ENCODE results near the gene PEX10.

Gene PEX10

GRCh38 chr1:2379733-2380404 lies 32.5 kb downstream of the PEX10 start:
- no peak for TF ChIP-seq RAD21 (IDR thresholded peaks at IDR 0.05; ENCODE audit: low read depth)
- no peak for TF ChIP-seq TCF12 (IDR thresholded peaks at IDR 0.05; ENCODE audit: low read depth)
- no peak for TF ChIP-seq ZBTB7A (IDR thresholded peaks at IDR 0.05; ENCODE audit: low read depth)
- TF ChIP-seq NFIC (IDR thresholded peaks at IDR 0.05), result no peak
- no peak for TF ChIP-seq TEAD4 (IDR thresholded peaks at IDR 0.05)
- no peak for TF ChIP-seq FOXM1 (IDR thresholded peaks at IDR 0.05; ENCODE audit: borderline replicate concordance, low read depth)
- TF ChIP-seq, protein P1, sequence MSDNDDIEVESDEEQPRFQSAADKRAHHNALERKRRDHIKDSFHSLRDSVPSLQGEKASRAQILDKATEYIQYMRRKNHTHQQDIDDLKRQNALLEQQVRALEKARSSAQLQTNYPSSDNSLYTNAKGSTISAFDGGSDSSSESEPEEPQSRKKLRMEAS (IDR thresholded peaks at IDR 0.05), result no peak
- TF ChIP-seq, protein P2, sequence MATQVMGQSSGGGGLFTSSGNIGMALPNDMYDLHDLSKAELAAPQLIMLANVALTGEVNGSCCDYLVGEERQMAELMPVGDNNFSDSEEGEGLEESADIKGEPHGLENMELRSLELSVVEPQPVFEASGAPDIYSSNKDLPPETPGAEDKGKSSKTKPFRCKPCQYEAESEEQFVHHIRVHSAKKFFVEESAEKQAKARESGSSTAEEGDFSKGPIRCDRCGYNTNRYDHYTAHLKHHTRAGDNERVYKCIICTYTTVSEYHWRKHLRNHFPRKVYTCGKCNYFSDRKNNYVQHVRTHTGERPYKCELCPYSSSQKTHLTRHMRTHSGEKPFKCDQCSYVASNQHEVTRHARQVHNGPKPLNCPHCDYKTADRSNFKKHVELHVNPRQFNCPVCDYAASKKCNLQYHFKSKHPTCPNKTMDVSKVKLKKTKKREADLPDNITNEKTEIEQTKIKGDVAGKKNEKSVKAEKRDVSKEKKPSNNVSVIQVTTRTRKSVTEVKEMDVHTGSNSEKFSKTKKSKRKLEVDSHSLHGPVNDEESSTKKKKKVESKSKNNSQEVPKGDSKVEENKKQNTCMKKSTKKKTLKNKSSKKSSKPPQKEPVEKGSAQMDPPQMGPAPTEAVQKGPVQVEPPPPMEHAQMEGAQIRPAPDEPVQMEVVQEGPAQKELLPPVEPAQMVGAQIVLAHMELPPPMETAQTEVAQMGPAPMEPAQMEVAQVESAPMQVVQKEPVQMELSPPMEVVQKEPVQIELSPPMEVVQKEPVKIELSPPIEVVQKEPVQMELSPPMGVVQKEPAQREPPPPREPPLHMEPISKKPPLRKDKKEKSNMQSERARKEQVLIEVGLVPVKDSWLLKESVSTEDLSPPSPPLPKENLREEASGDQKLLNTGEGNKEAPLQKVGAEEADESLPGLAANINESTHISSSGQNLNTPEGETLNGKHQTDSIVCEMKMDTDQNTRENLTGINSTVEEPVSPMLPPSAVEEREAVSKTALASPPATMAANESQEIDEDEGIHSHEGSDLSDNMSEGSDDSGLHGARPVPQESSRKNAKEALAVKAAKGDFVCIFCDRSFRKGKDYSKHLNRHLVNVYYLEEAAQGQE (IDR thresholded peaks at IDR 0.05; ENCODE audit: low read depth), result no peak
- TF ChIP-seq CEBPB (IDR thresholded peaks at IDR 0.05), result no peak
- TF ChIP-seq EP300 (IDR thresholded peaks at IDR 0.05; ENCODE audit: borderline replicate concordance), result no peak
- TF ChIP-seq CREB1 (IDR thresholded peaks at IDR 0.05; ENCODE audit: low read depth), result no peak
- TF ChIP-seq TAF1 (IDR thresholded peaks at IDR 0.05; ENCODE audit: low read depth), result no peak
- TF ChIP-seq, protein P3, sequence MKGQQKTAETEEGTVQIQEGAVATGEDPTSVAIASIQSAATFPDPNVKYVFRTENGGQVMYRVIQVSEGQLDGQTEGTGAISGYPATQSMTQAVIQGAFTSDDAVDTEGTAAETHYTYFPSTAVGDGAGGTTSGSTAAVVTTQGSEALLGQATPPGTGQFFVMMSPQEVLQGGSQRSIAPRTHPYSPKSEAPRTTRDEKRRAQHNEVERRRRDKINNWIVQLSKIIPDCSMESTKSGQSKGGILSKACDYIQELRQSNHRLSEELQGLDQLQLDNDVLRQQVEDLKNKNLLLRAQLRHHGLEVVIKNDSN (IDR thresholded peaks at IDR 0.05), result no peak
- no peak for TF ChIP-seq EGR1 (IDR thresholded peaks at IDR 0.05)
- TF ChIP-seq YY1 (IDR thresholded peaks at IDR 0.05; ENCODE audit: low read depth), result no peak

DNA sequence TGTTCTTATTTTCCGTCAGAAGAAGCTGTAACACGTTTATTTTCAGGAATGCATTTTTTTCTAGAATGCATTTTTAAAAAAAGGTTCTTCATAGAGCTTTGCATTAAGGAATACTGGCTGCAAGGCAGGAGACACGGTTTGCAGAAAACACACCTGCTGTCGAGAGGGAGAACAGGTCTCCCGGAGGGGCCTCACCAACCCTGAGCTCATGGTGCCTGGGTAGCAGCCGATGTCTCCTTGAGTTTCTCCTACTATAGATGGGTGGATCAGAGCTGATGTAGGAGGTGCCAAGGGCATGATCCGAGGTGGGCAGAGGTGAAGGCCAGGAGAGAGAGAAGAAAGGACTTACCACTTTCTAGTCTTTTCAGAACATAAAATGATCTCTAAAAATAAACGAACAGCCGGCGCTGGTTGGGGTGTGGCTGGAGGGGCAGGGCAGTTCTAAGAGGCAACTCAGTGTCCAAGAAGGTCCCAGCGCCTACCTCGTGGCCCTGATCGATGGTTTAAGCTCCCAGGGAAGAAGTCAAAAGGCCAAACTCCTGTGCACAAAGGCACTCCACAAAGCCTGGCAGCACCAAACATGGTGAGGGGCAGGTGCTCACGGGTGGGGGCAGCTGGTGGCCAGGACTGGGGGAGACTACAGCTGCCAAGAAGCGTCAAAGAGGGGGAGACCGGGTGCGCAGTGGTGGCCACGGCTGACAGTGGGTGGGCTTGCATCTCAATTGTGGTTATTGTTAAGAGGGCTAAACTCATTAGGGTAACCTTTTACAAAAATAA lies 33.2 kb downstream of the PEX10 start:
- no peak for TF ChIP-seq EP300 (IDR thresholded peaks at IDR 0.05; ENCODE audit: borderline replicate concordance)
- no peak for TF ChIP-seq TCF12 (IDR thresholded peaks at IDR 0.05; ENCODE audit: low read depth)
- TF ChIP-seq NFIC (IDR thresholded peaks at IDR 0.05), result no peak
- no peak for TF ChIP-seq TEAD4 (IDR thresholded peaks at IDR 0.05)
- TF ChIP-seq RAD21 (IDR thresholded peaks at IDR 0.05; ENCODE audit: low read depth), result no peak
- no peak for TF ChIP-seq TAF1 (IDR thresholded peaks at IDR 0.05; ENCODE audit: low read depth)
- TF ChIP-seq, protein P3 (IDR thresholded peaks at IDR 0.05), result no peak
- TF ChIP-seq ZBTB7A (IDR thresholded peaks at IDR 0.05; ENCODE audit: low read depth), result no peak
- no peak for TF ChIP-seq YY1 (IDR thresholded peaks at IDR 0.05; ENCODE audit: low read depth)
- no peak for TF ChIP-seq CREB1 (IDR thresholded peaks at IDR 0.05; ENCODE audit: low read depth)
- TF ChIP-seq EGR1 (IDR thresholded peaks at IDR 0.05), result no peak
- no peak for TF ChIP-seq FOXM1 (IDR thresholded peaks at IDR 0.05; ENCODE audit: borderline replicate concordance, low read depth)
- TF ChIP-seq, protein P1 (IDR thresholded peaks at IDR 0.05), result no peak
- TF ChIP-seq, protein P2 (IDR thresholded peaks at IDR 0.05; ENCODE audit: low read depth), result no peak
- TF ChIP-seq CEBPB (IDR thresholded peaks at IDR 0.05), result no peak

GRCh38 chr1:2378441-2378851 lies 33.9 kb downstream of the PEX10 start:
- TF ChIP-seq TCF12 (IDR thresholded peaks at IDR 0.05; ENCODE audit: low read depth) (no peak), FOXM1 (IDR thresholded peaks at IDR 0.05; ENCODE audit: borderline replicate concordance, low read depth) (no peak), TEAD4 (IDR thresholded peaks at IDR 0.05) (no peak), RAD21 (IDR thresholded peaks at IDR 0.05; ENCODE audit: low read depth) (no peak), CEBPB (IDR thresholded peaks at IDR 0.05) (no peak), EGR1 (IDR thresholded peaks at IDR 0.05) (no peak), YY1 (IDR thresholded peaks at IDR 0.05; ENCODE audit: low read depth) (no peak), EP300 (IDR thresholded peaks at IDR 0.05; ENCODE audit: borderline replicate concordance) (no peak), TAF1 (IDR thresholded peaks at IDR 0.05; ENCODE audit: low read depth) (no peak), NFIC (IDR thresholded peaks at IDR 0.05) (no peak), ZBTB7A (IDR thresholded peaks at IDR 0.05; ENCODE audit: low read depth) (no peak), CREB1 (IDR thresholded peaks at IDR 0.05; ENCODE audit: low read depth) (no peak)
- TF ChIP-seq, protein P1 (IDR thresholded peaks at IDR 0.05), result no peak
- TF ChIP-seq, protein P2 (IDR thresholded peaks at IDR 0.05; ENCODE audit: low read depth), result no peak
- TF ChIP-seq, protein P3 (IDR thresholded peaks at IDR 0.05), result no peak

Measured in Ishikawa (cell line).